PC-3 (cell line): ENCODE data around the gene ZMIZ1.

Experiments
- CTCF ChIP-seq: fragments of 300-600 bp; sonication (generic); conservative IDR thresholded peaks from 2 replicates; pipeline ENCODE4 v1.5.1; 2017; ENCODE audit warnings: antibody characterized with exemption, low read depth, mild to moderate bottlenecking, low read length
- EZH2phosphoT487 ChIP-seq: fragments of 300-600 bp; sonication (generic); IDR thresholded peaks from 2 replicates; pipeline ENCODE4 v1.6.1; 2018; ENCODE audit warnings: mild to moderate bottlenecking, antibody characterized with exemption, low read length, borderline replicate concordance

GRCh38 chr10:79316671-79317431 lies 248.1 kb downstream of the ZMIZ1 start:
- TF ChIP-seq EZH2phosphoT487 (no peak), CTCF (peak; percentile 50)
